ENCODE results near the gene CEP85L. TPM values are rescaled to one million over a fixed set of nuclear protein-coding genes. Genes with fewer than 3 reads are reported as not detected.

The CEP85L gene
- total and polyA plus RNA-seq, 2 experiments from 2014 or later = 12.4 to 13.0 TPM

GRCh38 chr6:118419448-118420394 lies 231.7 kb downstream of the CEP85L start:
- DNase-seq = no peak
- H3K4me1 ChIP-seq (ENCODE audit: insufficient read depth) = no peaks in the 10 kb centered on the region
- no peak overlapping the region for H3K4me2 ChIP-seq (ENCODE audit: unreplicated experiment)
- no peak overlapping the region for H3K9ac ChIP-seq
- H3F3A ChIP-seq (ENCODE audit: insufficient read depth) = no peaks in the 10 kb centered on the region
- no peak for TF ChIP-seq EZH2phosphoT487 (IDR thresholded peaks at IDR 0.05; ENCODE audit: insufficient read depth, low read depth)
- no peak for TF ChIP-seq EZH2 (IDR thresholded peaks at IDR 0.05; ENCODE audit: insufficient read depth, poor library complexity, severe bottlenecking)
- no peak overlapping the region for H3K4me3 ChIP-seq
- in situ Hi-C loops (cut with MboI) = no loop called here
- no peak overlapping the region for H3K27ac ChIP-seq
- no peaks in the 10 kb centered on the region for H3K9me2 ChIP-seq (ENCODE audit: insufficient read depth)
- H3K27me3 ChIP-seq (replicated peaks; ENCODE audit: insufficient read depth) = no peaks in the 10 kb centered on the region
- H3K79me2 ChIP-seq (ENCODE audit: insufficient read depth) = no peaks in the 10 kb centered on the region
- no peak overlapping the region for H2AFZ ChIP-seq
- H4K20me1 ChIP-seq (ENCODE audit: insufficient read depth) = no peaks in the 10 kb centered on the region
- no peaks in the 10 kb centered on the region for H3K9me3 ChIP-seq (ENCODE audit: low read depth)
- no peaks in the 10 kb centered on the region for H3K36me3 ChIP-seq (ENCODE audit: low read depth)

Other genes with a start within 250 kb of the CEP85L start
- not detected in 2 replicates for gene PLN, start 103.3 kb downstream of the CEP85L start, total RNA-seq (2014; rRNA removed; shearing (Covaris generic))
- 0.49 TPM in 1 of 2 replicates, not detected in the other for gene PLN, start 103.3 kb downstream of the CEP85L start, polyA plus RNA-seq (2016; fragmentation: Nextera tagmentation; extraction: Ambion mirVana)
- 15.3 and 15.5 TPM in 2 replicates for gene ASF1A, start 242.6 kb upstream of the CEP85L start, total RNA-seq (2014; rRNA removed; shearing (Covaris generic))
- 21.5 and 24.7 TPM in 2 replicates for gene ASF1A, start 242.6 kb upstream of the CEP85L start, polyA plus RNA-seq (2016; fragmentation: Nextera tagmentation; extraction: Ambion mirVana)